OCI-LY7 (cell line): ENCODE data around the gene CACNB2.

ENCODE experiments used
- CTCF ChIP-seq: fragments of 200-600 bp; sonication (generic); conservative IDR thresholded peaks from 2 replicates; pipeline ENCODE4 v1.5.1; 2014; ENCODE audit warnings: mild to moderate bottlenecking, antibody characterized with exemption, low read length, moderate library complexity, mixed read lengths
- EZH2phosphoT487 ChIP-seq: fragments of 200-600 bp; sonication (generic); IDR thresholded peaks from 2 replicates; pipeline ENCODE4 v1.6.1; 2018; ENCODE audit warnings: low read depth, borderline replicate concordance, mild to moderate bottlenecking, mixed run types, antibody characterized with exemption, low read length, moderate library complexity, mixed read lengths

- TF ChIP-seq CTCF, result no peak
- TF ChIP-seq EZH2phosphoT487, result no peak
These were observed 298.3 kb downstream of the CACNB2 start for GRCh38 chr10:18438361-18439126.
